ENCODE measurements around the gene IDE.

IDE gene

DNA sequence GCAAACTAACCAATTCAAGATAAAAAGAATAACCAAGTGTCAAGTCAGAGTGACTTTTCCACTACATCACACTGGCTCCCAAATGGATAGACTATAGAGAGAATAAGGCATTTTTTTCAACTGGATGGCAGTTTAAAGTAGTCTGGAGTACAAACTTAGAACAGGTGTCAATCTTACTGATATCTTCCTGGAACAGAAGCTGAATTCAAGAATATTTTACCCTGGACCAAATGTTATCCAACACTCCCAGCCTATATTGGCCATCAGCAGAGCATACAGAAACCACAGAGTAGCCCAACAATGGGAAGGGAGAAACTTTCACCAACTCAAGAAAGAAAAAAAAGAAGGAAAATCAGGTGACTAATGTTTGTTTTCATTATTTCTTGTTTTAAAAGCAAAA lies 11.5 kb downstream of the IDE start:
- no peak for DNase-seq

DNA sequence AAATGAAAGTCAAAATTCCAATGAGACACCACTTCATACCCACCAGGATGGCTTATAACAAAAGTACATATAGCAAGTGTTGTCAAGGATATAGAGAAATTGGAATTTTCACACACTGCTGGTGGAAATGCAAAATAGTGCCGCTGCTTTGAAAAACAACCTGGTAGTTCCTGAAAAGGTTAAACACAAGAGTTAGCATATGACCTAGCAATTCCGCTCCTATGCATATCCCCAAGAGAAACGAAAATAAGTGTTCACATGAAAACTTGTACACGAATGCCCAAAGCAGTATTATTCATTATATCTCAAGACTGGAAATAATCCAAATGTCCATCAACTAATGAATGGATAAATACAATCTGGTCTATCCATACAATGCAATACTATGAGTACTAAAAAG lies 14.8 kb downstream of the IDE start:
- no peak for DNase-seq

DNA sequence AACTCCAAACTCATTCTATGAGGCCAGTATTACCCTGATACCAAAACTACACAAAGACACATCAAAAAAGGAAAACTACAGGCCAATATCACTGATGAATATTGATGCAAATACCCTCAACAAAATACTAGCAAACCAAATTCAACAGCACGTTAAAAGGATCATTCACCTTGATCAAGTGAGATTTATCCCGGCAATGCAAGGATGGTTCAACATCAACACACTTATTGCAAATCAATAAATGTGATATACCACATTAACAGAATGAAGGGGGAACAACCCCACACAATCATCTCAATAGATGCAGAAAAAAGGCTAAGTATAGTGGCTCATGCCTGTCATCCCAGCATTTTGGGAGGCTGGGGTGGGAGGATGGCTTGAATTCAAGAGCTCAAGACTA lies 19.9 kb downstream of the IDE start:
- no peak for DNase-seq

DNA sequence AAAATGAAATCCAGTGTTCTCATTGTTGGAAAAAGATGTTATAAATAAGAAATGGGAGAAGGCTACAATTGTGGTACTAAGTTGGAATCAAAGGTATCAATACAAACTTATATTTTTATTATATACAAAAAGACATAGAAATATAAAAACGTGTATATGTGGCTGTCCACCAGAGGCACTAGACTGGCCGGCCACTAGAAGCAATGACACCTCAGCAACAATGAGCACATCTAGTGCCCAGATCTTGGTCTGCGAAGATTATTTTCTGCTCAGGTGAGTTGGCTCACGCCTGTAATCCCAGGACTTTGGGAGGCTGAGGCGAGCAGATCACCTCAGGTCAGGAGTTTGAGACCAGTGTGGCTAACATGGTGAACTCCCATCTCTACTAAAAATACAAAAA lies 21.6 kb downstream of the IDE start:
- DNase-seq, result no peak

DNA sequence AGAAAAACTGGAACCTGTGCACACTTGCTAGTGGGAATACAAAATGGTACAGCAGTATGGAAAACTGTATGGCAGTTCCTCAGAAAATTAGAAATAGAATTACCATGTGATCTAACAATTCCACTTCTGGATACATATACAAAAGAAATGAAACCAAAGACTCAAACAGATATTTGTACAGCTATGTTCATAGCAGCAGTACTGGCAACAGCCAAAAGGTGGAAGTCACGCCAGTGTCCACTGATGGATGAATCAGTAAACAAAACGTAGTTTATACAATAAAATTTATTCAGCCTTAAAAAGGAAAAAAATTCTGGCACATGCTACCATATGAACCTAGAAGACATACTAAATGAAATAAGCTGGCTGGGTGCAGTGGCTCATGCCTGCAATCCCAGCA lies 23.0 kb downstream of the IDE start:
- no peak for DNase-seq

DNA sequence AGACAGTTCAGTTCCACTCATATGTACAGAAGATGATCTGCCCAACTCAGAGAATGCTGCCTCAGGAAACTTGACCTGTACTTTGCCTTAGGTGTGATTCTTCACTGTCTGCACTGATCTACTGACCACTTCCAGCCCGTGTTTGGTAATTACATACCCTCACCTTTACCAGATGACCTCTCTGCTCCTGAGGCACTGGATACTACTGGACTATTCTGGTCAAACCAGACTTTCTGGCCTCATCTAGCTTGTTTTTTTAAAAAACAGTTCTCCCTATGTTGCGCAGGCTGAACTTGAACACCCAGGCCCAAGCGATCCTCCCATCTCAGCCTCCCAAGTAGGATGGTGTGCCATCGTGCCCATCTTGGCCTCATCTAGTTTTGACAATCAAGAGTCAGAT lies 26.2 kb downstream of the IDE start:
- DNase-seq, result no peak

DNA sequence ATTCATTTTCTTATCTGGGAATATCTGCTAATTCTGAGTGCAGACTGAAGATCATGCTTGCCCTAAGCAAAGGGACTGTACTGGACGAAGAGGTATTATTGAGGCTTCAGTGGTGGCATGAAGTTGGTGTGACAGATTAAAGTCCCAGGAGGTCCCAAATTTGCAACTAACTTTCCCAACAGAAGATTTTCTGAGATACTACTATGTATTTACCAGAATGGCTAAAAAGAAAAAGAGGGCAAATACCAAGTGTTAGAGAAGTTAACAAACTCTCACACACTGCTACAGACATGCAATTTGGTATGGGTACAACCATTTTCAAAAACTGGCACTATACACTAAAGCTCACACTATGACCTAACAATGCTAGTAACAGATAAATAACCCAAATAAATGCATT lies 28.3 kb downstream of the IDE start:
- DNase-seq, result no peak

DNA sequence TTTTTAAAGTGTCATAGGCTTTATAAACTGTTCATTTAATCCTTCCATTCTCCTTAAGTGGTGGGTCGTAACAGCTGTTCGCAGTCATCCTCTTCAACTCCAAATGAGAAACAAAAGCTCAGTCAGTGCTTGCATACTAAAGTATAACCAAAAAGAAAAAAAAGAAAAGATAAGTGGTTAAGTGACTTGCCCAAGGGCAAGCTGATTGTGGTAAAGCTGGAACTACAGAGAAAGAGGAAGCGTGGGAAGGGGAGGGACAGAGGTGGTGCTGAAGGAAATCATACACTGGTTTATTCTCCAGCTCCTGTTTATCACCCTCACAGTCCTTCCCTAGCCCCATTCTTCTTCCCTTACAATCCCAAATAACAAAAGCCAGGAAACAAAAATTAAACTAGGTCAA lies 29.6 kb downstream of the IDE start:
- DNase-seq, result no peak

DNA sequence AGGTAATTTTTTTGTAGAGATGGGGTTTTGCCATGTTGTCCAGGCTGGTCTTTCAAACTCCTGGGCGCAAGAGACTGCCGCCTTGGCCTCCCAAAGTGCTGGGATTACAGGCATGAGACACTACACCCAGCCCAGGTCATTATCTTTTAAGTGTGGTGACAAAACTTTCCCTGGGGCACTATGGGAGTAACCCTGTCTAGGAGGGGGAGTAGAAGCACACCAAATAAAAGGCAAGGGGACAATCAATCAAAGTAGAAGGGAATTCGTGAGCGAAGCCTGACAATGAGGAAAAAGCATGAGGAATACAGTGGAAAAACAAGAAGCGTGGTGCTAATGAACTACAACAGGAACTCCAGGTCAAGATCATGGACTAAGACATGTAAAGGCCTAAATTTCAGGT lies 31.4 kb downstream of the IDE start:
- no peak for DNase-seq

DNA sequence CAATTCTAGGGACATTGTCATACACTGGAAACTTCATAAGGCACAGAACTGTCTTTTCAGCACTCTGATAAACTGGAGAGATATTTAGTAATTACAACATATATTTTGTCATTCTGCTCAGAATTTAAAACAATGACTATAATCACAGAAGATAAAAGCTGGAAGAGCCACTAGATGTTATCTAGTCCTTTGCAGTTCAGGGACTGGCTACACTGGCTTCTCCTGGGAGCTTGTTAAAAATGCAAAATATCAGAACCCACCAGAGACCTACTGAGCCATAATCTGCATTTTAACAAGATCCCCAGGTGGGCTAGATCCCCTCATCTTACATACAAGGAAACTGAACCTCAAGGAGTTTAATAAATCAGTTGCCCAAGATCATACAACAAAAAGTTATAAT lies 32.3 kb downstream of the IDE start:
- DNase-seq, result no peak

DNA sequence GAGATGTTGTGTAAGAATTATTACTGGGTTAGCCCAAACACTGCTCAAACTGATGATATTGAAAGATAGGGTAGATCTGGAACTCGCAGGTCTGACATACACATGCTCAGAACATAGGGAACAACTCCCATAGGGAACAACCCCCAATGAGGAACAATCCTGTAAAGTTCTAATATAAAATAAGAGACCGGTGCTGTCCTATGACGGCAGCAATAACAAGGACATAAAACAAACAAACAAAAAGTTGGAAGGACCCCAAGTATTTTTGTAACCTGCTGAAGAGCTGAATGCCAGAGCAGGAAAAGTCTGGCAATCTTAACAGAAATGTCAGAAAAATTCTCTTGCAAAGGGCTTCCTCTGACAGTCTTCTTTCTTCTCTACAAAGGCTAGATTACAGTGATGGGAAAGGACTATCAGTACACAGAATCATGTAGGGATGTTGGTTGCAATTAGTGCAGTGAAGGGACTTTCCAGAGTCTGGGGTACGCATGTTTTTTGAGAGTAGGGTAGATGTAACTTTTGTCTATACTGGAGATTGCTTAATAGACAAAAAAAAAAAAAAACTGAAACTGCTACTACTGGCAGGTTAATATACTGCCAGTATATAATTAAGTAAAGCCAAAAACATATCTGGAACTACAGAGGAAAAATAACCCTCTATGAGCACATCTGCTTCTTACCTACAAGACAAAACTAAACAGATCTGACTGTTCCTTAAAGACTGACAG lies 35.5 kb downstream of the IDE start:
- DNase-seq, result no peak

DNA sequence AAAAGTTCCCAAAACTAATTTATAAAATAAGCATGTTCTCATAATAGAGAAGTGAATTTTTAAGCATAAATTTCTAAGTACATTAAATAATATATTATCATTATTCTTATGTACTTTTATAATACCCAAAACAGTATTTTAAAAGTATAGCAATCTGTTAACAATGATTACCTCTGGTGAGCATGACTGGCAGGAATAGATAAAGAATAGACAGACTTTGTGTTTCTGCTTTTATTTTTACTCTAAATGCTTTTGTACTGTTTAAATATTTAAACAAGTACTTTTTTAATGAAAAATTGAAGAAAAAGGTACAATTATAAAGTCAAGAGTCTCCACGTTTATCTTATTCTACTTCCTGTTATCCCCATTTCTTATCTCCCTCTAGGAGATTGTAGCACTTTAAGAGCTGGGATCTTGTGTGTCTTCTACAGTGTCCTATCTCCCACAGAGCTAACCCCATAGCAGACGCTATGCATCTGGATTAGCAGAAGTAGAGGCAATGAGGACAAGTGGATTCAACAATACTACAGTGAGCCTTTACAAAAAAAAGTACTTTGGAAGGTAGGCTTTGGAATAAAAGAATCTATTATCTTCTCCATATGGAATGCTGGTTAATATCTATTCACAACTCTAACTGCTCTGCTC lies 42.9 kb downstream of the IDE start:
- DNase-seq, result no peak

DNA sequence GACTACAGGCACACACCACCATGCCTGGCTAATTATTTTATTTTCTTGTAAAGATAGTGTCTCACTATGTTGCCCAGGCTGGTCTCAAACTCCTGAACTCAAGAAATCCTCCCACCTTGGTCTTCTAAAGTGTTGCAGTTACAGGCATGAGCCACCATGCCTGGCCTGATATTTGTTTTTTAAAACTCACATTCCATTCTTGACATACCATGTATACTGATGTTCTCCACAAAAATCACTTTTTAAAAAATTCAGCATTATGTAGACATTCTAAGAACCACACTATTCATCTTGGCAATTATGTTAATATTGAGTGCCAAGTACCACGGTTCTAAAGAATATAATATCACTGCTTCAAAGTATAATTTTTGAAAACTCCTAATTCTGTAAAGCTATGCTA lies 43.5 kb downstream of the IDE start:
- DNase-seq, result no peak

DNA sequence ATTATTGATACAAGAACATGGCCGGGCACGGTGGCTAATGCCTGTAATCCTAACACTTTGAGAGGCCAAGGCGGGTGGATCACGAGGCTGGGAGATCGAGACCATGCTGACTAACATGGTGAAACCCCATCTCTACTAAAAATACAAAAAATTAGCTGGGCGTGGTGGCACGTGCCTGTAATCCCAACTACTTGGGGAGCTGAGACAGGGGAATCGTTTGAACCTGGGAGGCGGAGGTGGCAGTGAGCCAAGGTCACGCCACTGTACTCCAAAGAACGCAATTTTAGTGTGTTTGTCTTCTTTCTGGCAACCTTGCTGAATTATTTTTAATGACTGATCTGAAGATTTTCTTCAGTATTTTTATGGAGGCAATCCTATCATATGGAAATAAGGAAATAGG lies 46.2 kb downstream of the IDE start:
- no peak for DNase-seq

DNA sequence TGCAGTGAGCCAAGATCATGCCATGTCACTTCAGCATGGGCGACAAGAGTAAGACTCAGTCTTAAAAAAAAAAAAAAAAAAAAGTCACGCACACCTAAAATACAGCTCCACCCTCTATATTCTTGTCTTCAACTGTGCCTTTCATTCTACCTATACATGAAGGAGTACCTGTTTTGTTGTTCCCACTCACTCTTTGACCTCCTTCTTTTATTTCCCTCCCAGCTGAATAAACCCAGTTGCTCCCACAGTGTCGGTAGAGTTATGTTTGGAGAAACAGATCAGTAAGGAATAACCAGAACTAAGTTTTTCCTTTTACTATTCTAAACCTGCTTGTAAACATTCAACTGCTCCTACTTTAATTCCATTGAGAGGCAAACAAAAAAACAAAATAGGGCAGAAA lies 50.3 kb downstream of the IDE start:
- DNase-seq, result no peak

DNA sequence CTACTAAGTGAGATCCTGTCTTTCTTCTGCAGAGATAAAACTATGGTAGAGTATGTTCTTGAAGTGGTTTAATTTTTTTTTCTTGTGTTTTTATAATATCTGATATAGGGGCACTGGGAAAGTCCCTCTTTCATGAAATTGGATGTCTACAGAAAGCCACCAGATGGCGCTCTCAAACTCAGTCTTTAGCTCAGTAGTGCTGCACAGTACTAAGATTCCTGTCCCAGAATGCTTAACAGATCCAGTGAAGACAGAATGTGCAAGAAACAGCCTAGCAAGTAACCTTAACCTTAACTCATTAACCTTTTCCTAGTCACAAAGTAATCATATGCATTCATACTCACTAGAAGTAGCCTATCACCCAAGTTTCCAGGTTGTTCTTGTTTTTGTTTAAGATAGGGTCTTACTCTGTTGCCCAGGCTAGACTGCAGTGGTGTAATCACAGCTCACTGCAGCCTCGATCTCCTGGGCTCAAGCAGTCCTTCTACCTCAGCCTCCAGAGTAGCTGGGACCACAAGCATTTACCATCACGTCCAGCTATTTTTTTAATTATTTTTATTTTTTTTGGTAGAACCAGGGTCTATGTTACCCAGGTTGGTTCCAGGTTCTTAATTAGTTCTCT lies 56.7 kb downstream of the IDE start:
- peak; percentile 57 to 70 for DNase-seq

DNA sequence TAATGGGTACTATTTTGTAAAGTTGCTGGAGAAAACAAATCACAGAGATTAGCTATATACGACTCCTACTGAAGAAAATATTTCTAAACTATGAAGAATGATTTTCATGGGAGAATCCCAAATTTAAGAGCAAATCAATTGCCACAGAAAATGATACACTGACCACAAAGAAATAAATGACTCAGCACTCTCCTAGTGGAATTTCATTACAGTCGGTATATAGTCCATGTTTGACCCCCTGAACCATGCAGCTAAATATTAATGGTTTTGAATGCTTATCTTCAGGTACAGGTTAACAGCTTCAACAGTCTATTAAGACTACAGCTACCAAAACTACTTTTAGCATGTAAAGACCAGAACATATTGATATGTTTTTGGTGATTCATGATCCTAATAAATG lies 65.0 kb downstream of the IDE start:
- DNase-seq, result no peak

DNA sequence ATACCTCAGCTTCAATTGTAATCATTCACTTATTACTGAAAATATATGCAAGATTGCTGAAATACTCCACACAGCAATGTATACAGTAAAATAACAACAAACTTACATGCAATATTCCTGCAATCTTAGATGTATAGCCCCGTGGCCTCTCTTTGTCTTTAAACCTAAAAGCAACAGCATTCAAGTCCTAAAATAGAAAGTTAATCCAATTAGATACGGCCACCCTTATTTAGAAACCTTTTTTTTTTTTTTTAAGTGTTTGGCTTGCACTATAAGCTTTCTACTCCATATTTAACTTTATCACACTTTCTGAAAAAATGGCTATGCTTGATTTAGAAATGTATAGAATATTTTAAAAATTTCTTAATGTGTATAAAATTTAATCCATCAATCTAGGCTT lies 67.6 kb downstream of the IDE start:
- no peak for DNase-seq

DNA sequence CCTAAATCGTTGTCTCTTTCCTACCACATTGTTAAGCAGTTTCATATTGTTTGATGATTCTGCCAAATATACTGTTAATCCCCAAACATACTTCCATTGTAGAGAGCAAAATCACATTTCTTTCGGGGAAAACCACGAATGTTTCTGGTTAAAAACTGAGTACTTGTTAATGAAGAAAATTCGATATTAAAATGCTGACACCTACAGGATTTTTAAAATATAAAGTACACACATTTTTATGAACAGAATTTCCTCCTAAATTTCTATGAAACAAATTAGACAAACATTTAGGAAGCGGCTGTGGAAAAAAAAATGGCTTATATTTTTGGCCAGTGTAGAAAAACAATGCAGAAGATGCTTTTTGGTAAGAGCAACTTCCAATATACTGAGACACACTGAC lies 68.8 kb downstream of the IDE start:
- no peak for DNase-seq

DNA sequence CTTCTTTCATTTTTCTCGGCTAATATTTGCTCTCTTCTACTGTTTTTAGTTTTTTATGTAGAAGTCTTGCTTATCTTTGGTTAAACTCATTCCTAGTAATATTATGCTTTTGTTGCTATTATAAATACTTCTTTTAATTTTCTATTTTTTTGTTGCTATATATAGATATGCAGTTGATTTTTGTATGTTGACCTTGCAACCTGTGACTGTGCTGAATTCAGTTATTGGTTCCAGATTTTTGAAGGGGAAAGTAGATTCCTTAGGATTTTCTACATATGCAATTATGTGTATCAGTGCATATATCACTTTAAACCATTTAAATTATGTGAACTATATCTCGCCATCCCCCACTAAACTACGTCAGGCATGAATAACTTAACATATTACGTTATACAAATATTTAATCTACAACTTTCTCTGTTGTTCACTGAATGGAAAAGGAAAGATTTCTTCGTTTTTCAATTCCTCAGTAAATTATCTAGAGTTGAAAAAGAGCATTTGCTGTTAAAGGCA lies 71.5 kb downstream of the IDE start:
- no peak for DNase-seq

DNA sequence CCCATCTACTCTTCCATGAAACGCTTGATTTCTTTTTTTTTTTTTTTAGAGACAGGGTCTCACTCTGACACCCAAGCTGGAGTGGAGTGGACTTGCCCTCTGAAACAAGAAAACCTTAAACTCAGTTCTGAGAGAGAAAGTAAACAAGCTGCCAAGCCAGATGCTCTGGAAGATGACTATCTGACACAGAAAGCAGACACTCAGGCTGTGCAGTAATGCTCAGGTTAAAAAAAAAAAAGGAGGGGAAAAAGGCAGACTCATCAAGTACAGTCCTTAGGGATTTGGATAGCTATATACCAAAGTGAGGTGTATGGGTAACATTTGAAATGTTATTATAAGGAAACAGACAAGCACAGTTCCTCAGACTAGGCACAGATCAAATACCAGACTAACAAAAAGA lies 80.5 kb downstream of the IDE start:
- no peak for DNase-seq

DNA sequence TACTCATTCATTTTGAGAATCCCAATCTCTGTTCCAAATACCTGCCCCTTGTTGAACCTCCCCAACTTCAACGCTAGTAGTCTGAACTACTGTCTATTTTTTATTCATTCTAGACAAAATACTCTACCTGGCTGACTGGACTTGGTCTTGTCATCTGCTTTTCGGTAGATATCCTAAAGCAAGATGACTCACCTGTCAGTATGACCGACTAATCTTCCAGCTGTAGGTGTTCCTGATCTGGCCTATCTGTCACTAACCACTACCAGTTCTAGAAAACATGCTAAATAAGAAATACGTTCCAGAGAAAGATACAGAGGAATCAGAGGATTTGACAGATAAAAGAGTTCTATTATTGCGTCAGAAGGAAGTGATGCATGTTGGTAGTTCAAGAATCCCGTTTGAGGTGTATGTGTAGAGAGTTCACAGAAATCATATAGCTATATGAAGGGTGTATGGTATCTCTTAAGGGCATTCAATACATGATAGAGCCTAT lies 81.1 kb downstream of the IDE start:
- DNase-seq, result no peak

DNA sequence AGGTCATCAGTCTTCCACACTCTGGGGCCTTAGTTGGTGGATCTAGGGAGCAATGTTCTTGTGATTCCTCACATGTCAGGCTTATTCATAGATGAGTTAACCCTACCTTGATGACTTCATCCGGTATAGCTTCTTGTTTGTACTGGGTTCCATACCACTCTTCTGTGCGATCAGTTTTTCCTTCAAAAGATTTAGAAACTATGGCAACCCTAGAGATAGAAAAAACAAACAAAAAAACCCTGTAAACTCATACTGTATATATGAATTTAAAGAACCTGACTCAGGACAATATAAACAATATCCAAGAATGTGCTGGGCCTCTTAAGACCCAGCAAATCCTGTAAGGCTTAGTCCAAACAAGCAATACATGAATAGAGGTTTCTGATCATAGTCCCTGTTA lies 83.5 kb downstream of the IDE start:
- no peak for DNase-seq

DNA sequence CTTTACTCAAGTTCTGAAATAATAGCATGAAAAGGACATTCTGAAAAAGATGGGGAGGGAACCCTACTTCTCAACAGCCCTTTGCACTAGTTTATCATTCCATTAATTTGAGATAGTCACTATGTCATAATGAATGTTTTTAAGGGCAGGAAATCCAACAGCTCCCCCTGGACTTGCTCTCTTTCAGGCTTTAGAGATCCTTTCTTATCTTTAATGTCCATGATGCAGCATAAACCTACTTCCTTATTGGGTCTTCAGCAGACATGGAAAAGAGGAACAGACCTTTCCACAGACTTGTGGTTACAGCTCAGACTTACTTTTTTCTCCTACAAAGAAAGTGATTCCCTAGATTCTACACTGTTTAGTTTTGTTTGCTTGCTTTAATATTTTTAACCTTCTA lies 87.3 kb downstream of the IDE start:
- no peak for DNase-seq
